Measurements from ENCODE around the gene LRRC43. TPM values are rescaled to one million over a fixed set of nuclear protein-coding genes. Genes with fewer than 3 reads are reported as not detected.

LRRC43 gene
- total RNA-seq, 2 experiments from 2014 or later: 0.11 TPM; not detected in 1

GRCh38 chr12:122205053-122205925, 22.4 kb downstream of the LRRC43 start:
- POLR2A ChIA-PET: interaction anchor here (0.6 to 1.5 kb wide), 5 partner anchors 14 to 1314 kb away, joined by 3 to 9 read pairs (median 4); partner anchors contain the start of gene DIABLO
- CTCF ChIA-PET: interaction anchor here (0.6 to 1.0 kb wide), 3 partner anchors 14 to 85 kb away, joined by 3 to 4 read pairs (median 4); no protein-coding TSS in a partner anchor

- ChIA-PET POLR2A (interaction anchor here (1.1 to 1.5 kb wide), 2 partner anchors 15 to 20 kb away, joined by 4 read pairs; partner anchors contain the start of gene DIABLO), CTCF (interaction anchor here (1.0 kb wide), 1 partner anchor 13 kb away, joined by 3 read pairs; no protein-coding TSS in a partner anchor)
Observed at GRCh38 chr12:122206111-122206881, 23.4 kb downstream of the LRRC43 start.

DNA sequence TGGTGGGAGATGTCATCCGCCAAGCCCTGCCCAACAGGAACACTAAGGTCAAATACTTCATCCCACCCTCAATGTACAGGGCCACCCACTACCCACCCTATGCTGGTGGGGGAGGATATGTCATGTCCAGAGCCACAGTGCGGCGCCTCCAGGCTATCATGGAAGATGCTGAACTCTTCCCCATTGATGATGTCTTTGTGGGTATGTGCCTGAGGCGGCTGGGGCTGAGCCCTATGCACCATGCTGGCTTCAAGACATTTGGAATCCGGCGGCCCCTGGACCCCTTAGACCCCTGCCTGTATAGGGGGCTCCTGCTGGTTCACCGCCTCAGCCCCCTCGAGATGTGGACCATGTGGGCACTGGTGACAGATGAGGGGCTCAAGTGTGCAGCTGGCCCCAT, 24.1 kb downstream of the LRRC43 start:
- POLR2A ChIA-PET: interaction anchor here (1.5 kb wide), 1 partner anchor 19 kb away, joined by 4 read pairs; the partner anchor contains the start of gene DIABLO
- CTCF ChIA-PET: no interaction called here

- POLR2A ChIA-PET: no interaction called here
- CTCF ChIA-PET: no interaction called here
Observed at GRCh38 chr12:122207391-122207790, 24.5 kb downstream of the LRRC43 start.

DNA sequence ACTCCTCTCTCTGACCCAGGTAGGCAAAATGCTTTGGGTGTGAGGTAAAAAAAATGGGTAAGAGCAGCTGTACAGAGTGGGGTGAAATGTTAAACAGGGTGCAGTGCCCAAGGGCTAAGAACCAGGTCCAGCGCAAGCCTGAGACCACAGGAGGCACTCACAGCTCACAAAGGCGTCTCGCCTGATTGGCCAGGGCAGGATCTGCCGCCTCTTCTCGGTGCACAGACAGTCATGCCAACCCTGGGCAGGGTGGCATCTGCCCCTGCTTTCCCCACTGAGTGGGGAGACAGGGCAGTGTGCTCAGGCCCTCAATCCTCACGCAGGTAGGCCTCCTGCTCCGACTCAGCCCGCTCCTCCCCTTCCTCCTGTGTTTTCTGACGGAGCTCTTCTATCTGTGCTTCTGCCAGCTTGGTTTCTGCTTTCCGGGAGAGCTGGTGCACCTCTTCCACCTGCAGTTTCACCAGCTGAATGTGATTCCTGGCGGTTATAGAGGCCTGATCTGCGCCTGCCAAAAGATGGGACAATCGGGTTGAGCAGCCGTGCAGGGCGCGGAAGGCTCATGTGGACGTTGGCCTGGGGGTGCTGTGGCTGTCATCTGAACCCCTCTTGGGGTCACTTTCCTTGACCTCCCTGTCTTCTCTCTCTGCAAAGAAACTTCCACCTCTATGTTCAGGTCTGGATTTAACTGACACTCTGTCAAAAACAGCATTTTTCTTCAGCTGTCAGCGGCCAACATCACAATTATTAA, 25.3 kb downstream of the LRRC43 start:
- CTCF ChIA-PET: interaction anchor here (1.6 kb wide), 1 partner anchor 12 kb away, joined by 4 read pairs; no protein-coding TSS in a partner anchor
- POLR2A ChIA-PET: no interaction called here

DNA sequence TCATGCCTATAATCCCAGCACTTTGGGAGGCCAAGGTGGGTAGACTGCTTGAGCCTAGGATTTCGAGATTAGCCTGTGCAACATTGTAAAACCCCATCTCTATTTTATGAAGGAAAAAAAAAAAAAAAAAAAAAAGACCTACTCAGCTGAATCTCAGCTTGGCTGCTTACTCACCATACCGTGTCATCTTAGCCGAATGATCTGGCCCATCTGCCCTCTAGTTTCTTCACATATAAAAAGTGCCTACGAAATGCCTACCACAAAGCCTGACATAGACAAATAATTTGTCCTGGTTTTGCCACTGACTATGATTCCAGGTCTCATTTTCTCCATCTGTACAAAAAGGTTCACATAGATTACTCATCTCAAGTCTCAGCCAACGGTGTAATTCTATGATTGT, 32.8 kb downstream of the LRRC43 start:
- CTCF ChIA-PET: interaction anchor here (0.6 to 1.4 kb wide), 3 partner anchors 49 to 372 kb away, joined by 3 to 6 read pairs (median 3); no protein-coding TSS in a partner anchor
- POLR2A ChIA-PET: no interaction called here

DNA sequence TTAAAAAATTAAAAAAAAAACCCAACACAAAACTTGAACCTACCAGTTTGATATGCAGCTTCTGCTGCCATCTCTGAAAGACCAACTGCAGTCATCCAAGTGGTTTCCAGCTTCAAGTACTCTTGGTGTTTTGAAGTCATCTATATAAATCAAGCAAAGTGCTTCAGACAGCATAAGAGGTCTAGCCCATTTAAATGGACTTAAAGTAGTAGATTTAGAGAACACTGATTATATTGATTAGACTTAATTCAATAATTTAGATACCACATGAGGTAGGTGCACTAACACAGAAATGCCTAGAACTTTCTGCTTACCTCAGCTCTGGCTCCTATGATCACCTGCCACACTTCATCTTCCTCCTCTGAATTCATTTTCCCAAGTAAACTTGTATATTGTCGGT, 33.5 kb downstream of the LRRC43 start:
- CTCF ChIA-PET: interaction anchor here (0.7 to 1.4 kb wide), 2 partner anchors 50 to 373 kb away, joined by 3 to 6 read pairs; no protein-coding TSS in a partner anchor
- POLR2A ChIA-PET: no interaction called here

DNA sequence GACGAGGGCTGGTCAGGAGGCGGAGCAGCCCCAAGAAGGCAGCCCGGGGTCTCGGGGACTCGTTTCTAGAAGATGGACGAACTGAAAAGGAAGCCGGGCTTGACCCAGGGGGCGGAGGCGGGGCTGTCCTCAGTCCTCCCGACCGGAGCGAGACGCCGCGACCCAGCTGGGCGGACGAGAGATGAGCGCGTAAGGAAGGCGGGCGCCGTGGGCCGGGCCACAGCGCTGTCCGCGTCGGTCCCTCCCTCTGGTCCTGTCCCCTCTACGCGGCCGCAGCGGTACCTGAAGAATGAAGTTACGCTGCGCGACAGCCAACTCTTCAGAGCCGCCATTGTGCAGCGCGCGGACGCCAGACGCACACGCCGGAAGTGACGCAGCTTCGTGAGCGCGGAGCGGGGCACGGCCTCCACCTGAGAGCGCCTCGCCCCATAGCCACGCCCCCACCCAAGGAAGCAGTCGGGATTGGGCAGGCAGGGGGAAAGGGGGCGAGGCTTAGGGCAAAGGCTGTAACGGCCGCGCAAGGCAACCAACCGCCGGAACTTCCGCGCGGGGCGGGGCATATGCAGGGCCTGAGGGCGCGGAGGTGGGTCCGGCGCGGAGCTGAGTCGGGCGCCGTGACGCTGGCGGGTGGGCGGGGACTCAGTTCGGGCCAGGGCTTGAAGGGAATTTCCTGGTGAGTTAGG, 42.9 kb downstream of the LRRC43 start, which contains the start of gene DIABLO:
DIABLO (minus strand) TSS at position 370 of the 683 bp plus-strand sequence; CDS start at position 332, 38 bp downstream.
- ChIA-PET POLR2A (interaction anchor here (0.5 to 2.4 kb wide), 9 partner anchors 10 to 610 kb away, joined by 3 to 16 read pairs (median 4); partner anchors contain the start of genes KNTC1, RSRC2, VPS33A and ZCCHC8), CTCF (interaction anchor here (0.5 to 1.2 kb wide), 4 partner anchors 39 to 307 kb away, joined by 3 read pairs; partner anchors contain the start of gene CFAP251)

DNA sequence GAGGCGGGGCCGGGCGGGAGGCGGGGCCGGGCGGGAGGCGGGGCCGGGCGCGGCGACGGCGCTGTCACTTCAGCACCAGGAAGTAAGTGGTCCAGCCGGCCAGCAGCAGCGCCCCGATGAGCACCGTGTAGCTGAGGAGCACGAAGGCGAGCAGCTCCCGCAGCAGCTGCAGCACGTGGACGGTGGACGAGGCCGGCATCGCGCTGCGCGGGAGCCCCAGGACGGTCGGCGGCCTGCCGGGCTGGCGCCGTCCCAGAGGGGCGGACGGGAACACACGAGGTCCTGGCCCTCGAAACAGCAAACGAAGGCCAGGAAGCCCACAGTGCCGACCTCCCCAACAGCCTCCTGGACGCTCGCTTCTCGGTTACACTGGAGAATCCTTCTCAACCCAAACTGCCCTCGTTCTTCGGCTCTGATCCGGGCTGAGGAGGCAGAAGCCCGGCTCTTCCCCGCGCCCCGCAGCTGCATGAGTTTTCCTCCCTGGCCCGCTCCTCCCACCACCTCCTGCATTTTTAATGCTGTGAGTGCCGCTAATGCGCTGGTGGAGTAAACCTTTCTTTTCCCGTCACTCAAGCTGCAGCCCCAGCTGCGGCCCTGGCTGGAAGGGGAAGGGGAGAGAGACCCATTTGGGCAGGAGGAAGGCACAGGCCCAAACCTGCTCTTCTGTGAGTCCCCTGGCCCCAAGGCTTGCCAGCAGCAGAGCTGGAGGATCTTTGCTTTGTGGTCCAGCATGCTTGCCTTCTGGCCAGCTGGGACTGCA, 43.6 kb downstream of the LRRC43 start:
- CTCF ChIA-PET: interaction anchor here (0.5 to 1.6 kb wide), 5 partner anchors 18 to 364 kb away, joined by 3 to 8 read pairs (median 3); partner anchors contain the start of gene CFAP251
- POLR2A ChIA-PET: interaction anchor here (0.5 to 2.4 kb wide), 9 partner anchors 11 to 610 kb away, joined by 3 to 16 read pairs (median 4); partner anchors contain the start of genes KNTC1, RSRC2, VPS33A and ZCCHC8

- ChIA-PET POLR2A (interaction anchor here (0.6 to 2.4 kb wide), 3 partner anchors 17 to 1268 kb away, joined by 3 to 16 read pairs (median 15); partner anchors contain the start of gene VPS33A), CTCF (interaction anchor here (1.6 kb wide), 1 partner anchor 18 kb away, joined by 8 read pairs; no protein-coding TSS in a partner anchor)
Observed at GRCh38 chr12:122227341-122227740, 44.4 kb downstream of the LRRC43 start.

DNA sequence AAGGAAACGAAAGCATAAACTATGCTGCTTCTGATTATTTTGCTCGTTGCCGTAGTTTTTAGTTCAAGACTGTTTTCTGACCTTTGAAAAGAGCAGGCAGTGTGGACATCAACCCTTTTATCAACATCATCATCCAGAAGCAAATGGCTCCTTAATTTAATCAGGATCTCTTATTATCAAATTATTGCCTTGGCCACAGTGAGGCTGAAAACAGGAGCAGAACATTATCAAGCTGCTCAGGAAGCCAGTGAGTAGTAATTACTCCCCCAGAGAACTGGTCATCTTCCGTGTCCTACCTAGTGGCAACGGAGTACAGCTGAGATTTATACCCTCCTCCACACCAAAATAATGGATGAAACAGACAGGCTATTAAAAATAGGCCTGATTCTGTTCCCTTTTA, 45.2 kb downstream of the LRRC43 start:
- POLR2A ChIA-PET: no interaction called here
- CTCF ChIA-PET: interaction anchor here (1.6 kb wide), 1 partner anchor 17 kb away, joined by 8 read pairs; no protein-coding TSS in a partner anchor

DNA sequence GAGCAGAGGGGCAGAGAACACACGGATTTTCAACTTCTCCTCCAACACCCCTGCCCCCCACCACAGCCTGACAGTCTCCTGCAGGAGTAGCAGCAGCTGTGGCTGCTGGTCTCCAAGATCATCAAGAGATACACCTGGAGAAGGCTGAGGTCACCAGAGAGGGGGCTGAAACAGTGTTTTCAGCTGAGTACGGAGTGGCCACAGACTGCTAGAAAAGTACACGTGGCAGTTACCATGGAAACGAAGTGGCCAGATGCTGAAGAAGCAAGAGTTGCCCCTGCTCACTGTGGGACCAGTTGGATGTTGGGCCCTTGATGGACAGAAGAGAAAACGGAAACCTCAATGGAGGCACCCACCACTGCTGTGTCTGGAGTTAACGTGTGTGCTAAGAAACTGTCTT, 47.9 kb downstream of the LRRC43 start:
- ChIA-PET CTCF (no interaction called here), POLR2A (no interaction called here)

GRCh38 chr12:122232691-122233090, 49.8 kb downstream of the LRRC43 start:
- ChIA-PET CTCF (no interaction called here), POLR2A (interaction anchor here (0.6 kb wide), 1 partner anchor 33 kb away, joined by 3 read pairs; no protein-coding TSS in a partner anchor)

GRCh38 chr12:122235741-122236140, 52.8 kb downstream of the LRRC43 start:
- ChIA-PET CTCF (interaction anchor here (0.6 to 1.2 kb wide), 2 partner anchors 9 to 188 kb away, joined by 3 to 6 read pairs; no protein-coding TSS in a partner anchor), POLR2A (interaction anchor here (0.6 kb wide), 1 partner anchor 10 kb away, joined by 4 read pairs; the partner anchor contains the start of gene DIABLO)

DNA sequence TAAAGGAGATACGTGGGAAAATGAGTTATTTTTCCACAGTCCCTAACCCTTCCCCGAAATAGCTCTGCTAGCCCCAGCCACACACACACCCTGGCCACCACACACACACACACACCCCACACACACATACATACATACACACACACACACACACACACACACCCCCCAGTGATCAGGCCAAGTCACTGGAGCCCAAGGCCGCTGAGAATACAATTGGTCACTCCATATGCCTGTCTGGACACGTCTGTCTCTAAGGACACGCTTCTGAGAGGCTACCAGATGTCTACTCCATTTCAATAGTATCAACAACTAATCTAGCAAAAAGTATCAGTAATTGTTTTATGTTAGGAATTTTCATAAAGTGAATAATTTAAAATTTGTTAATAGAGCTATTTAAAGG, 55.9 kb downstream of the LRRC43 start:
- CTCF ChIA-PET: no interaction called here
- POLR2A ChIA-PET: no interaction called here

- ChIA-PET POLR2A (interaction anchor here (2.5 kb wide), 1 partner anchor 17 kb away, joined by 15 read pairs; the partner anchor contains the start of gene DIABLO), CTCF (interaction anchor here (1.0 to 1.9 kb wide), 3 partner anchors 23 to 592 kb away, joined by 3 to 5 read pairs (median 3); no protein-coding TSS in a partner anchor)
Observed at GRCh38 chr12:122243965-122244364, 61.0 kb downstream of the LRRC43 start.
